HL-60 (cell line): ENCODE data around the gene FAM234B.

ENCODE experiments used
- DNase-seq, 2 experiments: peaks; one replicate each; pipeline ENCODE4 v3.0.0-alpha.2; 2010 to 2020; ENCODE audit warnings: low read depth in 1 of 2, low spot score in 1 of 2
- H3K27ac ChIP-seq: fragments of 250-450 bp; sonication (Bioruptor Pico); replicated peaks from 2 replicates; pipeline ENCODE4 v1.5.1; 2020; ENCODE audit warnings: mild to moderate bottlenecking, moderate library complexity
- H3K27me3 ChIP-seq: fragments of 250-450 bp; sonication (Bioruptor Pico); 2 replicates; pipeline ENCODE4 v1.5.1; 2021; ENCODE audit warnings: mild to moderate bottlenecking, moderate library complexity; ENCODE audit not compliant: insufficient read depth, poor library complexity, severe bottlenecking
- H3K4me3 ChIP-seq: replicated peaks from 2 replicates; pipeline ENCODE4 v1.5.1; 2011; ENCODE audit warnings: mild to moderate bottlenecking, control low read depth, low read length; ENCODE audit not compliant: insufficient read depth
- CTCF ChIP-seq: IDR thresholded peaks from one replicate; pipeline ENCODE4 v1.5.1; 2011; ENCODE audit warnings: low read length, control low read depth, inconsistent platforms; ENCODE audit not compliant: insufficient read depth
- GABPA ChIP-seq: IDR thresholded peaks from 2 replicates; pipeline ENCODE4 v1.6.1; 2012; ENCODE audit warnings: low read depth
- POLR2AphosphoS5 ChIP-seq: IDR thresholded peaks from 2 replicates; pipeline ENCODE4 v1.6.1; 2012; ENCODE audit warnings: low read depth
- SPI1 ChIP-seq: IDR thresholded peaks from 2 replicates; pipeline ENCODE4 v1.6.1; 2012; ENCODE audit warnings: low read depth, mild to moderate bottlenecking, borderline replicate concordance
- TF ChIP-seq, protein P1 (sequence below): IDR thresholded peaks from 2 replicates; pipeline ENCODE4 v1.6.1; 2012; ENCODE audit warnings: low read depth; ENCODE audit not compliant: insufficient replicate concordance

FAM234B gene

GRCh38 chr12:13114251-13115052 is 70.3 kb downstream of the FAM234B start:
- DNase-seq: no peak
- Histone ChIP-seq H3K4me3 (no peak overlapping the region), H3K27me3 (no peaks in the 10 kb centered on the region), H3K27ac (no peak overlapping the region)
- TF ChIP-seq SPI1: no peak
- TF ChIP-seq GABPA: no peak
- TF ChIP-seq CTCF: no peak
- TF ChIP-seq, protein P1, sequence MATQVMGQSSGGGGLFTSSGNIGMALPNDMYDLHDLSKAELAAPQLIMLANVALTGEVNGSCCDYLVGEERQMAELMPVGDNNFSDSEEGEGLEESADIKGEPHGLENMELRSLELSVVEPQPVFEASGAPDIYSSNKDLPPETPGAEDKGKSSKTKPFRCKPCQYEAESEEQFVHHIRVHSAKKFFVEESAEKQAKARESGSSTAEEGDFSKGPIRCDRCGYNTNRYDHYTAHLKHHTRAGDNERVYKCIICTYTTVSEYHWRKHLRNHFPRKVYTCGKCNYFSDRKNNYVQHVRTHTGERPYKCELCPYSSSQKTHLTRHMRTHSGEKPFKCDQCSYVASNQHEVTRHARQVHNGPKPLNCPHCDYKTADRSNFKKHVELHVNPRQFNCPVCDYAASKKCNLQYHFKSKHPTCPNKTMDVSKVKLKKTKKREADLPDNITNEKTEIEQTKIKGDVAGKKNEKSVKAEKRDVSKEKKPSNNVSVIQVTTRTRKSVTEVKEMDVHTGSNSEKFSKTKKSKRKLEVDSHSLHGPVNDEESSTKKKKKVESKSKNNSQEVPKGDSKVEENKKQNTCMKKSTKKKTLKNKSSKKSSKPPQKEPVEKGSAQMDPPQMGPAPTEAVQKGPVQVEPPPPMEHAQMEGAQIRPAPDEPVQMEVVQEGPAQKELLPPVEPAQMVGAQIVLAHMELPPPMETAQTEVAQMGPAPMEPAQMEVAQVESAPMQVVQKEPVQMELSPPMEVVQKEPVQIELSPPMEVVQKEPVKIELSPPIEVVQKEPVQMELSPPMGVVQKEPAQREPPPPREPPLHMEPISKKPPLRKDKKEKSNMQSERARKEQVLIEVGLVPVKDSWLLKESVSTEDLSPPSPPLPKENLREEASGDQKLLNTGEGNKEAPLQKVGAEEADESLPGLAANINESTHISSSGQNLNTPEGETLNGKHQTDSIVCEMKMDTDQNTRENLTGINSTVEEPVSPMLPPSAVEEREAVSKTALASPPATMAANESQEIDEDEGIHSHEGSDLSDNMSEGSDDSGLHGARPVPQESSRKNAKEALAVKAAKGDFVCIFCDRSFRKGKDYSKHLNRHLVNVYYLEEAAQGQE: no peak
- no peak for TF ChIP-seq POLR2AphosphoS5

DNA sequence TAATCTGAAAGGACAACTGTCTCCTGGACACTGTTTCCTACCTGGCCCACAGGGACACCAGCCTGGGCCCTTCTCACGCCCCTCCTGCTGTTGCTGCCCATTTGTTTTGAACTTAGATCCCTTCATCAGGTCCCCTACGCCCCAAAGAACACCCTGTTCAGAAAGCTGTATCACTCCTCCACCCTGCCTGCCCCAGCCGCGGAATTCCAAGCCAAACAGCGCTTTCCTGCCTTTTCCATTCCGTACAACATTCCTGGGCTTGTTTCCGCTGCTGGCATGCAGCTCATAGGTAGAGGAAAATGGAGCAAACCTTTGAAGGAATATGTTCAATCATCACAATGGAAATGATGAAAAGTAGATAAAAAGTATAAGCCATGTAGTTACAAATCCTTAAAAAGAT is 72.1 kb downstream of the FAM234B start:
- no peak overlapping the region for H3K4me3 ChIP-seq
- H3K27me3 ChIP-seq: no peaks in the 10 kb centered on the region
- DNase-seq: no peak
- H3K27ac ChIP-seq: no peak overlapping the region
- TF ChIP-seq SPI1: no peak

DNA sequence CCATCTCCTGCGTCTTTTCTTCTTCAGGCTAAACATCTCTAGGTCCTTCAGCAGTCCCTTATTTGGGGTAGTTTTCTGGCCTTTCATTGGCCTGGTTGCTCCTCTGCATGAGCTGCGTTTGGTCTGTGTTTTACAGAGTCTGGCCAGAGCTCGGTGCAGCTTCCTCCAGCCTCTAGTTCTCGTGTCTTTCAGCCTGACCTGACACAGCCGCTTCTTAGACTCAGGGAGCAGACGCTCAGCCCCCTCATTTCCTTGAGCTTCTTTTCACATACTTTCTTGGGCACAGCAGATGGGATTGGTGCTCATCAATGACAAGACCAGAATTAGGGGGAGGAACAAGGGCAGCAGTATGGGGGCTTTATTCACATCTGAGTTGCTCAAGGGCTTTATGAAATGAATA is 72.8 kb downstream of the FAM234B start:
- DNase-seq: no peak
- H3K4me3 ChIP-seq: no peak overlapping the region
- TF ChIP-seq CTCF (no peak), GABPA (no peak), SPI1 (no peak), POLR2AphosphoS5 (no peak)
- TF ChIP-seq, protein P1: no peak
- H3K27ac ChIP-seq: no peak overlapping the region
- no peaks in the 10 kb centered on the region for H3K27me3 ChIP-seq

DNA sequence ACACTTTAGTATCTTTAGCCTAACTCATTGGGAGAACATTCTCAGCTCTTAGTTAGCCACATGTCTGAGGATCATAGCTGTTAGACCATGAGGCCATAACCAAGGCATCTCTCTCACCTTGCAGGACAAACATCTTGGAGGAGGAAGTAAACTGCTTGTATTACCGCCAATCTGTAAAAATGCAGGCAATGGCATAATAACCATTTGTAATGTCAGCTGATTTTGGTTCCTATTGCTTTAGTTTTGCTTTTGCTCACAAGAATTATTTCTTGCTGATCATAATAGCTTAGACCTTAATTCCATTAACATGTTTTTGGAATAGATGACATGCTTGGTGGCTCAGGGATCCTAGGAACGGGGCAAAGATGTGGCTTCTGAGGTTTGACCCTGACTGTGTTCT is 75.6 kb downstream of the FAM234B start:
- TF ChIP-seq POLR2AphosphoS5: no peak
- TF ChIP-seq CTCF: no peak
- no peak for TF ChIP-seq GABPA
- TF ChIP-seq, protein P1: no peak
- no peak for TF ChIP-seq SPI1
- no peak for DNase-seq

More for the DNA sequence above, 75.6 kb downstream of the FAM234B start:
- no peaks in the 10 kb centered on the region for H3K27me3 ChIP-seq
- no peak overlapping the region for H3K27ac ChIP-seq
- no peak overlapping the region for H3K4me3 ChIP-seq
